Hematopoietic multipotent progenitor cell treated with erythropoietin and hydrocortisone succinate and interleukin-3 and kit ligand, for 8 days (in vitro differentiated cells): ENCODE results near the gene DOCK1.

Experiments
- DNase-seq: peaks from one replicate; pipeline ENCODE4 v3.0.0-alpha.2; 2015

Gene DOCK1

GRCh38 chr10:127094984-127095383 lies 189.8 kb downstream of the DOCK1 start:
- no peak for DNase-seq

GRCh38 chr10:127100983-127101615 lies 195.9 kb downstream of the DOCK1 start:
- DNase-seq, result no peak

DNA sequence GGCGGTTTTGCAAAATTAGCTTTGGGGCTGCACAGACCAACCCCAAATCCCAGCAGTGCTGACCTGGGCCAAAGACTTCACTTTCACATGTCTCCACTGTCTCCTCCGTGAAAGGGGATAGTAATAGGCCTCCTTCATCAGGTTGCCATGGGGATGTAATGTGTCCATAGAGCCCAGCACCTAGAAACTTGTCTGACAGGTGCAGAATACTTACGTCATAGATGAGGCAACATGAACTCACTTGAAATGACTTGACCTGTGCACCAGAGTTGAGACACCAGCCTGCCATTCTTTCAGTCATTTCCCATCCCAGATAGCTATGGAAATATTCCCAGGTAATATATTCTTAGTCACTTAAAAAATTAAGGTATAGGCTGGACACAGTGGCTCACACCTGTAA lies 196.9 kb downstream of the DOCK1 start:
- DNase-seq, result no peak

DNA sequence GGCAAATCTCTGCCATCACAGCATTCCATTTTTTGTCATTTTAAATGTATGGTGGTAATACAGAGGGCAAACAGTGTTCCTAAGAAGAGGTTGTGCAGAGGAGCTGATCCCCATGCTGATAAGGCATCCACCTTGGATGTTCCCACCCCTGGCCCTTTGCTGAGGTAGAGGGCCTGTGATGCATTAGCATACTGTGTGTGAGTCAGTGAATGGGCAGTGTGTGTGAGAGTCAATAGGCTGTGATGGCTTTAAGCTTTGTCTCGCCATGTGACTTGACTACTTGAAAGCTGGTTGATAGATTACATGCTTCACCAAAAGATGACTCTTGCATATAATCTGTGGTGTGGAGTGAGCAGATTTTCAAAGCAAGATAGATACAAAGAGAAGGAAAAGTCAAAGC lies 209.9 kb downstream of the DOCK1 start:
- DNase-seq, result no peak

GRCh38 chr10:127117125-127117524 lies 211.9 kb downstream of the DOCK1 start:
- DNase-seq, result peak; percentile 57

- no peak for DNase-seq
Measured at GRCh38 chr10:127118034-127118433, 212.8 kb downstream of the DOCK1 start.

- DNase-seq, result no peak
Measured at GRCh38 chr10:127119936-127120335, 214.7 kb downstream of the DOCK1 start.

- no peak for DNase-seq
Measured at GRCh38 chr10:127122831-127123230, 217.6 kb downstream of the DOCK1 start.

DNA sequence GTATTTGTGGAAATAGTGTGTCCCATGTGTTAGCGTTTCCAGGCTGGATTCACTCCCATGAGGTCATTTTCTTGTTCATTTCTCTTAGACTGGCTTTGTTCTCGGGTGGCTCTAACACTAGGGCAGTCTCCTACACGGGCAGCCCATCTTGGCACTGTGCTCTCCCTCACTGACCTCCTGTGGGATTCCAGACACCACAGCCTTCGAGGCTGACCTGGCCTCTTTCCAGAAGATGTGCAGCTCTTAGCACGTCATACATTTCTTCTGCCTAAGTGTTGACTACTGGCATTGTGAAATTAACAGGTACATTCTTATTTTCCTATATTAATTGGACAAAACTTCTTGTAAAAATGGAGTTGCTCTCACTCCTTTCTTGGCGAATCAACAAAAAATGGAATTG lies 218.4 kb downstream of the DOCK1 start:
- DNase-seq, result no peak

DNA sequence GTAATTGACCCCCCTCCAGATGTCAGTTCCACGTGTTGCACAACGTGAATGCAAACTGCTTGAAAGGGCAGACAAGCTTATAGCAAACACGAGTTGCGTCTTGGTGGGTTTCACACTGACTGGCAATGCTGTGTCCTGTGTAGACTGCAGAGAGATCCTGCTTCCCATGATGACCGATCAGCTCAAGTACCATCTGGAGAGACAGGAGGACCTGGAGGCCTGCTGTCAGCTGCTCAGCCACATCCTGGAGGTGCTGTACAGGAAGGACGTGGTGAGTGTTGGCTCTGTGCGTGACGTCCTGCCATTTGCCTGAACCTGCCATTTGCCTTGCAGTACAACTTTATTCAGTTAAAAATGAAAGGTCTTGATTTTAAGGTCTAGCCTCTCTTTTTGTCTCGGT lies 220.1 kb downstream of the DOCK1 start:
- DNase-seq, result no peak

DNA sequence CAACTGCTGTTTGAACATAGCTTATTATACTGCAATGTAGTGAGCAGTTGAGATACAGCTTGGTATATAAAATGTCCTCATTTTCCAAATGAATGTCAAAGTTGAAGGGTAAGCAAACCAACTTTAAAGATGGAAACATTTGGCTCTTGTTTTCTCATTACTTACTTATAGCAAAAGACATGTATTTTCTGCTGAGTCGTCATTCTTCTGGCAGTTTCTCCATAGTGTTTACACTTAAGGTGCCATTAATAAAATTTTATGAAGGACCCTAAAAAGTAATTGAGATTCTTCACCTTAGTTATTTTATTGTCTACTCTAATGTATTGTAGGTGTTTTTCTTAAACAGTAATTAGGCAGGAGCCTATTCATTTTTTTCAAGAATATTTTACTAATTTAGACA lies 222.6 kb downstream of the DOCK1 start:
- no peak for DNase-seq

DNA sequence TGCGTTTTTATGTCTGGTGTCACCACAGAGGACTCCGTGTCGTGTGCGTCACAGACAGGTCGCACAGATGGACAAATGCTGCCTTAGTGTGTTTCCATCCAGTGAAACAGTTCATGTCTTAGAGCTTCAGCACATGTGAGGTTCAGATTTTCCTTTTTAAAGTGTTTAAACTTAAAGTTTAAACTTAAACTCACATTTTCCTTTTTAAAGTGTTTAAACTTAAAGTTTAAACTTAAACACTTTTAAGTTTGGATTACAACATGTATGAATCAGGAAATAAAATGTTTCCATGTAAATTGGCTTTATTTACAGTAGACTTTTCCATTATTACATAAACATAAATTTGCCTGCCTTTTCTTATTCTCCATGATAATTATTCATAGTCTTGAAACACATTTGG lies 223.9 kb downstream of the DOCK1 start:
- no peak for DNase-seq

DNA sequence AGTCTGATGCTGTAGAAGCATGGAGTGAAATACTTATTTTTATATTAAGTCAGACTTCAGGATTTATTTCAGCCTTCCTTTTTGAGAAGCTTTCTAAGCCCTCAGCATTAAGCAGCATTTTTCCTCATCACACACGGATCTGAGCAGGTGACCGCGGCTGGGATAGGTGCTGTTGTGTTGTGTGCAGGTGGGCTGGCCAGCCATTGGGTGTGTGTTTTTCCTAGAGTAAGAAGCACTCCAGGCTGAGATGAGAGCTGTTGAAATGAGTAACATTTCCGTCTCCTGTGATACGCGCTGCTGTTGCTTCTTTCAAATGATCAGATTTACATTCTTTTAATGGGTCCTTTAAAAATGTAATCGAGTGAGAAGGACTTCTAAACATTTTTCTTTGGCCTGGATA lies 227.2 kb downstream of the DOCK1 start:
- DNase-seq, result no peak

GRCh38 chr10:127133225-127133624 lies 228.0 kb downstream of the DOCK1 start:
- DNase-seq, result no peak

GRCh38 chr10:127133672-127134500 lies 228.7 kb downstream of the DOCK1 start:
- no peak for DNase-seq

- DNase-seq, result no peak
Measured at GRCh38 chr10:127135844-127136577, 230.8 kb downstream of the DOCK1 start.

GRCh38 chr10:127137391-127137790 lies 232.2 kb downstream of the DOCK1 start:
- DNase-seq, result no peak

- no peak for DNase-seq
Measured at GRCh38 chr10:127142136-127142535, 236.9 kb downstream of the DOCK1 start.

GRCh38 chr10:127142856-127143255 lies 237.6 kb downstream of the DOCK1 start:
- DNase-seq, result no peak

DNA sequence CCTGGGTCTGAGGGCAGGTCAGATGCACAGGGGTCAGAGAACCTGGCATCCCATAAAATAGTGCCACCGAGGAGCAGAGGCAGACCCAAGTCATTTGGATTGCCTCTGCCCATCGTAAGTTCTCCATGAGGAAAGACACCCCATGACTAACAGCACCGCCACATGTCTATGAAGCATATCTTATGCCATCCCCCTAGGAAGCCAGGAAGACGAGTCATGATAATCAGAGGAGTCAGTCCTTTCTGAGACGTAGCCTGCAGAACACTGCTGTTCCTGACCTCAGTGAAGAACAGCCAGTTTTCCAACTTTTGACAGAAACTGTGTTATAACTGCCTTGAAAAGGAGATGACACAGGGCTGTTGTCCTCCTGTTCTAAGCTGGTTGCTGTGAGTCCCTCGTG lies 239.9 kb downstream of the DOCK1 start:
- no peak for DNase-seq

- no peak for DNase-seq
Measured at GRCh38 chr10:127146661-127147060, 241.4 kb downstream of the DOCK1 start.

DNA sequence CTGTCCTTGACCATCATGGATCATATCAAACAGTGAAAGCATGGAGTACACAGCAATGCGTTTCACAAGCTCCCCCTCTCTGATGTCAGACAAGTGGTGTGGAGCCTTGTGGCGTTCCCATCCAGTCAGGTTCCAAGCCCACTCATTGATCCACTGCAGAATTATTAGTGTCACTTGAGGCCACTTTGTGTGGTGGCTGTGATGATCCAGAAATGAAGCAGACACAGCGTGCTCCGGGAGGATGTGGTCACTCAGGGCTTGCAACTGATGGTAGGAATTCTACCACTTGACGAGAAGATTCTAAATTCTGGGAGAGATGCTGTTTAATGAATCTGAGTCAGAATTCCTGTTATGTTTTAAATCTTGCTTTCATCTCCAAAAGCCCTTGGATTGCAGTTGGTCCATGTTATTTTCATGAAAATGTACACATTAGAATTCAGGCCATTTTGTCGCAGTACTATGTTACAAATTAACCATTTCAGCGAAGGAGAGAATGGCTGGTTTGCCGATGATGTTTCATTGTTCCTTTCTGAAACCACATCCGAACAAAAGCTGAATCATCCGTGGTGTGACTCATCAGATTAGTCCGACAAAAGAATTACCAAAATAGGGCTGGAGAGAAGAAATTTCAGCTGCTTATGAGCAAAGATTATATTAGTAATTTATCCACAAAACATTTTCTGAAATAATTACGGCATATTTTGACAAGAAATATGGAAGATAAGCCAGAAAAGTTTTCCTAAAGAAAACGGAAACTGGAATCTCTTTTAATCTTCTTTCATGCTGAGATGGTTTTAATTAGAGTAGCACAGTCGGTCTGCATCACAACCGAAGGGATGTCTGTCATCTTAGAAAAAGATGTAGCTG lies 243.1 kb downstream of the DOCK1 start:
- DNase-seq, result peak; percentile 11

- DNase-seq, result no peak
Measured at GRCh38 chr10:127148933-127149220, 243.6 kb downstream of the DOCK1 start.
